GM19193 (cell line): Measurements from ENCODE around the gene ZNF491.

Source experiments
- POLR2A ChIP-seq: IDR thresholded peaks from 4 replicates; pipeline ENCODE4 v1.6.1; 2011; ENCODE audit not compliant: insufficient read depth, insufficient read length; ENCODE audit errors: extremely low read depth

ZNF491 gene

GRCh38 chr19:11798391-11799330 is at the start of gene ZNF491:
ZNF491 (plus strand) TSS chr19:11798523; CDS start chr19:11805954, 7,431 bp downstream.
- peak; percentile 51 for TF ChIP-seq POLR2A

- no peak for TF ChIP-seq POLR2A
These were observed 48.6 kb upstream of the ZNF491 start for GRCh38 chr19:11749751-11750150.

- no peak for TF ChIP-seq POLR2A
These were observed 46.0 kb upstream of the ZNF491 start for GRCh38 chr19:11752244-11752736.

GRCh38 chr19:11754663-11755062 is 43.7 kb upstream of the ZNF491 start:
- no peak for TF ChIP-seq POLR2A

- TF ChIP-seq POLR2A, result no peak
These were observed 41.4 kb upstream of the ZNF491 start for GRCh38 chr19:11756965-11757364.

GRCh38 chr19:11759805-11760204 is 38.5 kb upstream of the ZNF491 start:
- TF ChIP-seq POLR2A, result no peak

GRCh38 chr19:11763117-11763516 is 35.2 kb upstream of the ZNF491 start:
- TF ChIP-seq POLR2A, result no peak

- TF ChIP-seq POLR2A, result no peak
These were observed 34.7 kb upstream of the ZNF491 start for GRCh38 chr19:11763611-11764010.

- TF ChIP-seq POLR2A, result peak; percentile 81
These were observed 31.4 kb upstream of the ZNF491 start, which contains the start of gene ZNF441 for GRCh38 chr19:11766597-11767591. ZNF441 (plus strand) TSS chr19:11767000; CDS start chr19:11767194, 194 bp downstream.

GRCh38 chr19:11767633-11768133 is 30.6 kb upstream of the ZNF491 start:
- peak; percentile 59 for TF ChIP-seq POLR2A

GRCh38 chr19:11769995-11770394 is 28.3 kb upstream of the ZNF491 start:
- no peak for TF ChIP-seq POLR2A

- TF ChIP-seq POLR2A, result no peak
These were observed 17.8 kb upstream of the ZNF491 start for GRCh38 chr19:11780431-11781020.

- TF ChIP-seq POLR2A, result no peak
These were observed 16.8 kb upstream of the ZNF491 start for GRCh38 chr19:11781295-11782057.

GRCh38 chr19:11783767-11784166 is 14.6 kb upstream of the ZNF491 start:
- TF ChIP-seq POLR2A, result no peak

GRCh38 chr19:11784356-11784755 is 14.0 kb upstream of the ZNF491 start:
- no peak for TF ChIP-seq POLR2A
